ENCODE data around the gene NMD3. TPM values are rescaled to one million over a fixed set of nuclear protein-coding genes. Genes with fewer than 3 reads are reported as not detected.

NMD3 gene
- total RNA-seq, 1 experiment from 2014 or later = 55.6 TPM

- no peak overlapping the region for H3K14ac ChIP-seq (ENCODE audit: insufficient read depth, low read length)
- Mint-ChIP-seq H3K27ac (no peak overlapping the region), H3K9me3 (no peaks in the 10 kb centered on the region), H3K4me1 (no peaks in the 10 kb centered on the region), H3K4me3 (no peak overlapping the region), H3K36me3 (ENCODE audit: insufficient read depth in 1 of 3, low read depth in 3 of 3) (peaks cover 24 to 66% (median 65%) of the 10 kb centered on the region in 3 experiments), H3K27me3 (ENCODE audit: low read depth) (no peaks in the 10 kb centered on the region)
- no peak overlapping the region for H3K4ac ChIP-seq (ENCODE audit: low read depth, low read length)
- H2AFZ ChIP-seq (ENCODE audit: low read length) = no peak overlapping the region
- peaks cover 2% of the 10 kb centered on the region; the same call in 1 of the 2 replicates for H3K4me1 ChIP-seq (ENCODE audit: insufficient read depth, low read length)
- no peaks in the 10 kb centered on the region for H4K20me1 ChIP-seq (ENCODE audit: control insufficient read depth, insufficient read depth, insufficient read length)
- H2BK5ac ChIP-seq (ENCODE audit: insufficient read length, low read length) = no peak overlapping the region
- no peak overlapping the region for H2BK120ac ChIP-seq (ENCODE audit: low read depth, low read length, poor library complexity, severe bottlenecking)
- H4K91ac ChIP-seq (ENCODE audit: insufficient read length, low read depth, low read length) = no peak overlapping the region
- TF ChIP-seq CTCF (conservative IDR thresholded peaks at IDR 0.05) = no peak
- no peaks in the 10 kb centered on the region for H3K27me3 ChIP-seq (ENCODE audit: insufficient read depth, low read length)
- H3K79me2 ChIP-seq (ENCODE audit: insufficient read depth, low read length) = no peaks in the 10 kb centered on the region
- H3K79me1 ChIP-seq (ENCODE audit: insufficient read depth, low read depth, low read length, poor library complexity, severe bottlenecking) = no peaks in the 10 kb centered on the region
- H2AK5ac ChIP-seq (ENCODE audit: insufficient read length, low read length) = no peak overlapping the region
- H3K27ac ChIP-seq (ENCODE audit: insufficient read length, low read depth, low read length) = no peak overlapping the region
- H3K23ac ChIP-seq (ENCODE audit: insufficient read length, low read depth, low read length) = no peak overlapping the region
- H3T11ph ChIP-seq (ENCODE audit: low read length) = no peak overlapping the region
- H2BK12ac ChIP-seq (ENCODE audit: insufficient read length, low read depth, low read length) = no peak overlapping the region
- no peaks in the 10 kb centered on the region for H3K23me2 ChIP-seq (ENCODE audit: insufficient read length, low read depth, low read length, poor library complexity, severe bottlenecking)
- H3K56ac ChIP-seq (ENCODE audit: insufficient read length, low read depth, low read length) = no peak overlapping the region
- H4K5ac ChIP-seq (ENCODE audit: insufficient read length, low read depth, low read length) = no peak overlapping the region
- no peak for DNase-seq
- H2BK20ac ChIP-seq (ENCODE audit: low read depth, low read length, poor library complexity, severe bottlenecking) = no peak overlapping the region
- no peak overlapping the region for H2BK15ac ChIP-seq (ENCODE audit: low read depth, low read length)
- WGBS (ENCODE audit: extremely low coverage, insufficient read length, low lambda C conversion rate) = no CpG with 5 or more reads among the region's 1 CpG
- H3K4me2 ChIP-seq (ENCODE audit: insufficient read depth, insufficient read length, low read length) = no peak overlapping the region
- no peak overlapping the region for H3K18ac ChIP-seq (ENCODE audit: insufficient read length, low read depth, low read length)
- H3K9me3 ChIP-seq (ENCODE audit: control insufficient read depth, low read depth, low read length) = no peaks in the 10 kb centered on the region
- H4K8ac ChIP-seq (replicated peaks; ENCODE audit: insufficient read length, low read depth, low read length) = no peak overlapping the region
- H3K9ac ChIP-seq (ENCODE audit: extremely low read depth, insufficient read length, low read length) = no peak overlapping the region
Measured at GRCh38 chr3:161250116-161250515, 29.0 kb downstream of the NMD3 start.
